A673 (cell line): ENCODE data around the gene TMC3. TPM values are rescaled to one million over a fixed set of nuclear protein-coding genes. Genes with fewer than 3 reads are reported as not detected.

Experiments
- BruUV-seq: library from RNA; stranded (reverse); fragments of 400-500 nt; replicated peaks from 2 replicates; lab custom pipeline; 2021; lab: Mats Ljungman, UMichigan
- CTCF ChIA-PET: fragments of 300-600 bp; sonication (Branson Sonifier 250); formaldehyde crosslinking; loops from one replicate; lab custom pipeline; 2022; ENCODE audit warnings: antibody characterized with exemption; lab: Charles Lee
- POLR2A ChIA-PET: fragments of 300-600 bp; sonication (Branson Sonifier 250); formaldehyde crosslinking; loops from one replicate; lab custom pipeline; 2022; ENCODE audit warnings: antibody characterized with exemption; ENCODE audit not compliant: low non-redundant PET; lab: Charles Lee
- DNase-seq: peaks from one replicate; pipeline ENCODE4 v3.0.0-alpha.2; 2015; ENCODE audit warnings: low spot score
- H3K27ac ChIP-seq: fragments of 200-600 bp; sonication (generic); 2 replicates; pipeline ENCODE4 v1.5.1; 2016; ENCODE audit warnings: mixed run types, low read depth, mild to moderate bottlenecking, mixed read lengths, antibody characterized with exemption, low read length; ENCODE audit not compliant: poor library complexity, severe bottlenecking
- H3K27me3 ChIP-seq: fragments of 200-600 bp; sonication (generic); replicated peaks from 2 replicates; pipeline ENCODE4 v1.6.1; 2017; ENCODE audit warnings: mixed run types, low read depth, mild to moderate bottlenecking, mixed read lengths, antibody characterized with exemption, low read length; ENCODE audit not compliant: insufficient read depth, poor library complexity
- H3K36me3 ChIP-seq: fragments of 200-600 bp; sonication (generic); 2 replicates; pipeline ENCODE4 v1.6.1; 2016; ENCODE audit warnings: mixed run types, mild to moderate bottlenecking, mixed read lengths, antibody characterized with exemption, low read length; ENCODE audit not compliant: insufficient read depth, poor library complexity, severe bottlenecking
- H3K4me1 ChIP-seq: fragments of 200-600 bp; sonication (generic); 2 replicates; pipeline ENCODE4 v1.6.1; 2017; ENCODE audit warnings: mixed run types, mild to moderate bottlenecking, mixed read lengths, antibody characterized with exemption, low read length; ENCODE audit not compliant: insufficient read depth, poor library complexity, severe bottlenecking
- H3K4me3 ChIP-seq: fragments of 200-600 bp; sonication (generic); 2 replicates; pipeline ENCODE4 v1.5.1; 2016; ENCODE audit warnings: low read depth, mixed run types, mild to moderate bottlenecking, mixed read lengths, low read length; ENCODE audit not compliant: poor library complexity, severe bottlenecking
- H3K9me3 ChIP-seq: fragments of 200-600 bp; sonication (generic); 2 replicates; pipeline ENCODE4 v1.6.1; 2016; ENCODE audit warnings: mixed run types, low read depth, mild to moderate bottlenecking, mixed read lengths, antibody characterized with exemption, low read length; ENCODE audit not compliant: poor library complexity, severe bottlenecking
- EZH2 ChIP-seq: fragments of 200-600 bp; sonication (generic); IDR thresholded peaks from 2 replicates; pipeline ENCODE4 v1.6.1; 2017; ENCODE audit warnings: borderline replicate concordance, low read depth, mild to moderate bottlenecking, mixed read lengths, antibody characterized with exemption, low read length; ENCODE audit not compliant: poor library complexity, severe bottlenecking
- intact Hi-C: fragments of 100-400 bp; cut with micrococcal nuclease; formaldehyde crosslinking; loops from one replicate; pipeline ENCODE4 v1.10.0; 2022; ENCODE audit not compliant: unreplicated experiment
- total RNA-seq: library from RNA; stranded (reverse); gene quantifications from 2 replicates; pipeline ENCODE4 v1.2.3, GENCODE V29; 2021
- TF ChIP-seq, protein P1 (sequence below): fragments of 300-800, 200-600 bp; sonication (generic); conservative IDR thresholded peaks from 2 replicates; pipeline ENCODE4 v1.5.1; 2017; ENCODE audit warnings: low read depth, mild to moderate bottlenecking, antibody characterized with exemption, low read length, moderate library complexity, mixed read lengths

Gene TMC3
- total RNA-seq, 1 experiment from 2014 or later, result not detected

- POLR2A ChIA-PET, result interaction anchor here (0.7 kb wide), 1 partner anchor 16 kb away, joined by 5 read pairs; no protein-coding TSS in a partner anchor
- intact Hi-C loops, result no loop called here
- Histone ChIP-seq H3K4me1 (no peaks in the 10 kb centered on the region), H3K27ac (no peak overlapping the region), H3K36me3 (no peaks in the 10 kb centered on the region), H3K9me3 (no peaks in the 10 kb centered on the region), H3K4me3 (no peak overlapping the region), H3K27me3 (no peaks in the 10 kb centered on the region)
- BruUV-seq, result no TSS peak
- TF ChIP-seq, protein P1, sequence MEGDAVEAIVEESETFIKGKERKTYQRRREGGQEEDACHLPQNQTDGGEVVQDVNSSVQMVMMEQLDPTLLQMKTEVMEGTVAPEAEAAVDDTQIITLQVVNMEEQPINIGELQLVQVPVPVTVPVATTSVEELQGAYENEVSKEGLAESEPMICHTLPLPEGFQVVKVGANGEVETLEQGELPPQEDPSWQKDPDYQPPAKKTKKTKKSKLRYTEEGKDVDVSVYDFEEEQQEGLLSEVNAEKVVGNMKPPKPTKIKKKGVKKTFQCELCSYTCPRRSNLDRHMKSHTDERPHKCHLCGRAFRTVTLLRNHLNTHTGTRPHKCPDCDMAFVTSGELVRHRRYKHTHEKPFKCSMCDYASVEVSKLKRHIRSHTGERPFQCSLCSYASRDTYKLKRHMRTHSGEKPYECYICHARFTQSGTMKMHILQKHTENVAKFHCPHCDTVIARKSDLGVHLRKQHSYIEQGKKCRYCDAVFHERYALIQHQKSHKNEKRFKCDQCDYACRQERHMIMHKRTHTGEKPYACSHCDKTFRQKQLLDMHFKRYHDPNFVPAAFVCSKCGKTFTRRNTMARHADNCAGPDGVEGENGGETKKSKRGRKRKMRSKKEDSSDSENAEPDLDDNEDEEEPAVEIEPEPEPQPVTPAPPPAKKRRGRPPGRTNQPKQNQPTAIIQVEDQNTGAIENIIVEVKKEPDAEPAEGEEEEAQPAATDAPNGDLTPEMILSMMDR, result no peak
- TF ChIP-seq EZH2, result no peak
- CTCF ChIA-PET, result no interaction called here
- no peak for DNase-seq
These were observed 88.6 kb downstream of the TMC3 start for GRCh38 chr15:81285461-81285860.

DNA sequence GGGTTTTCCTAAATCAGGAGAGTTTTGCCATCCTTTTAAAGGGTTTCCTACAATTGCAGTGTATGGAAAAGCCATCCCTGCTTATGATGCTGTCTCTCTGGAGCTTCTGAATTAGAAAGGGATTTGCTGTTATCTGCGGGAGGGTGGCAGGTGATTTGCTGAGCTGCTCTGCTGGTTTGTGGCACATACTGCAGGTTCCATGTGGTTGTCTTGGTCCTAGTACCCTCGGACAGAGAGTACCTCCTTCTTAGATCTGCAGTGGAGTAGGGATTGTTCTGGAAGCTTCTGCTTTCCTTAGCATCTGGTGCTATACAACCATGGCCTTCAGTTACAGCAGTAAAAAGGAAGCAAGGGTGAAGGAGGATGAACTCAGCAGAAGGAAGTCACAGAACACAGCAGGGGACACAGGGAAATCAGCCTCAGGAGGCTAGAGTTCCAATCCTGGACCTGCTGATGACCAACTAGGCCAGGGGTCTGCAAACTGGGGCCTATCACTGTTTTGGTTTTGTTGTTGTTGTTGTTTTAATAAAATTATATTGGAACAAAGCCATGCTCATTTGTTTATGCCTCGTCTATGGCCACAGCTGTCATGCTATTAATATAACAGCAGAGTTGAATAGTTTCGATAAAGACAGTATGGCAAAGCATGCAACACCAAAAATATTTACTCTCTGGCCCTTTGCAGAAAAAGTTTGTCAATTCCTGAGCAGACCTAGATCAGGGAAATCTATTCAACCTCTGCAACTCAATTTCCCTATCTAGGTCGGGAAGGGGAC, 89.6 kb downstream of the TMC3 start:
- no peak for TF ChIP-seq EZH2
- TF ChIP-seq, protein P1, result no peak
- H3K27ac ChIP-seq, result no peak overlapping the region
- no TSS peak for BruUV-seq
- no peaks in the 10 kb centered on the region for H3K4me1 ChIP-seq
- H3K9me3 ChIP-seq, result no peaks in the 10 kb centered on the region
- CTCF ChIA-PET, result interaction anchor here (1.1 kb wide), 1 partner anchor 9 kb away, joined by 3 read pairs; no protein-coding TSS in a partner anchor
- intact Hi-C loops, result no loop called here
- H3K36me3 ChIP-seq, result no peaks in the 10 kb centered on the region
- POLR2A ChIA-PET, result no interaction called here
- DNase-seq, result no peak
- H3K4me3 ChIP-seq, result no peak overlapping the region
- no peaks in the 10 kb centered on the region for H3K27me3 ChIP-seq

GRCh38 chr15:81282911-81283310, 91.1 kb downstream of the TMC3 start:
- ChIA-PET POLR2A (no interaction called here), CTCF (no interaction called here)
- intact Hi-C loops, result no loop called here
- Histone ChIP-seq H3K4me3 (no peak overlapping the region), H3K27me3 (no peaks in the 10 kb centered on the region), H3K4me1 (no peaks in the 10 kb centered on the region), H3K27ac (no peak overlapping the region), H3K9me3 (no peaks in the 10 kb centered on the region), H3K36me3 (no peaks in the 10 kb centered on the region)
- no peak for TF ChIP-seq EZH2
- TF ChIP-seq, protein P1, result no peak
- DNase-seq, result no peak
- BruUV-seq, result no TSS peak
